AG08396 (cell line): ENCODE results near the gene F2.

ENCODE experiments used
- DNase-seq: peaks from one replicate; pipeline ENCODE4 v3.0.0; 2012; ENCODE audit warnings: low spot score, mixed read lengths

F2 gene

DNA sequence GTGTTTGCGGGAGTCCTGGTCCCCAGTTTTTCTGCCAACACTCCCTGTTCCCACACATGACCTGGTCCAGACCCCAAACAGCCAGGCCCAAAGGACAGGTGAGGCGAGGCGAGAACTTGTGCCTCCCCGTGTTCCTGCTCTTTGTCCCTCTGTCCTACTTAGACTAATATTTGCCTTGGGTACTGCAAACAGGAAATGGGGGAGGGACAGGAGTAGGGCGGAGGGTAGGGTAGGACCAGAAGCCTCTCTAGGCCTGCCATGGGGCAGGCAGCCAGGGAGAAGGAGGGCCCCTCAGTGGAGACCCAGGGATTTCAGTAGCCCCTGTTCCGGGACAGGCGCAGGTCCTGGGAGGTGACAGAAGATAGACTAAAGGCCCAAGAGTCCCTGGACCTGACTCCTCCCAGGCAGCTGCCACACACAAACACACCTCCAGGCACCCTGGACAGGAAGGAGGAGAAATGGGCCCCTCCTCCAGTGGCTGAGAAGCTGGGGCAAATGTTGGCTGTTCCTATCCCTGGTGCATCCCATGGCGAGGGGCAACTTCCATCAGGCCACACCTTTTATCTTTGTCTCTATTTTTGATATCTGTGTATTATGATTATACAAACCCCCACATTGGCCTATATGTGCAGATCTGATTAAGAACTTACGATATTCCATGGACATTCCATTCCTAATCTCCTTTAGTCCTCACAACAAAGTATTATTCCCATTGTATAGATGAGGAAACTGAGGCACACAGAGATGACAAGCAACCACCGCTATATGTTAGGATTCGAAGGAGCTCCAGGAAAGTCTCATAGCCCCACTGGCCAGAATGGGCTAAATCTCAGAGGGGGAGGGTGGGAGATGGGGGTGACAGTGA is 626 bp upstream of the F2 start:
- DNase-seq = no peak

GRCh38 chr11:46719543-46720218 is 668 bp downstream of the F2 start:
- no peak for DNase-seq

DNA sequence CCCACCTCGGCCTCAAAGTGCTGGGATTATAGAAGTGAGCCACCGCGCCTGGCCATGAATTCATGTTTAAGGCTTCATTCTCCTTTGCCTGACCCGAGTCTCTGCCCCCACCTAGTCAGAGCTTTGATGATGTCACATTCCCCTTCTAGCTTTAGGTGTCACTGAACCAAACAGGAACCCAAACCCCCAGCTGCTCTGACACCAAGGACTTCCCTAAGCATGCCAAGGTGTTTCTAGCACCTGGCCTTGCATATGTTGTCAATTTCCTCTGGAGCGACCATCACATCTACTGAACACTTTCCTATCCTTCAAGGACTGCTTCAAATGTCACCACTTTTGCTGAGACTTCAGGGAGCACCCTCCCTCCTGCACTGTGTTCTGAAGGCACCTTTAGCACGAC is 2.3 kb downstream of the F2 start:
- no peak for DNase-seq

DNA sequence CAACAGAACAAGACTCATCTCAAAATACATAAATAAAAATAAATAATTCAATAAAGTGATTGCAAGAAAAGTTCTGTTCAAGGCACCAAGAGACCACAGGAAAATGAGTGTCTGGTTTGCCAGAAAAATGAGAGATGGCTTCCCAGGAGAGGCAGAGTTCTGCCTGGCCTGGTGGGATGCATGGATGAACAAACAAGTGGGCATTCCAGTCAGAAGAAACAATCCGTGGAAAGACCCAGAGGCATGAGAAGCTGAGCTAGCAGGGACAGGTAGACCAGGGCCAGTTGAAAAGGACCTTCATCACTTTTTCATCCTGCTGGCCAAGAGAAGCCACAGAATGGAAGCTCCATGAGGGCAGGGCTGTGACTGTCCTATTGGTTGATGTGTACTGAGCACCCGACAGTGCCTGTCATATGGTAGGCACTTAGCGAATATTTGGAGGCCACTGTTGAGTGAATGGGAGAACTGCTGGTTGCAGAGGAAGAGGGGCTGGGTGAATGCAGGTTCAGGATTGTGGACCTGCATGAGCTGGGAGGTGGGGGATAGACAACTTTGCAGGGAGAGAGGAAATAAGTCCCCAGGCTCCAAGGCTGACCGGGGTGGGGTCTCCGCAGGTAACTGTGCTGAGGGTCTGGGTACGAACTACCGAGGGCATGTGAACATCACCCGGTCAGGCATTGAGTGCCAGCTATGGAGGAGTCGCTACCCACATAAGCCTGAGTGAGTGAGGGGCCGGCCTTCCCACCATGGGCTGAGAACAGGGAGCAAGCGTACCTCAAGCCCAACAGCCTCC is 3.7 kb downstream of the F2 start:
- DNase-seq = no peak

- DNase-seq = no peak
Measured at GRCh38 chr11:46723359-46723680, 4.3 kb downstream of the F2 start.

DNA sequence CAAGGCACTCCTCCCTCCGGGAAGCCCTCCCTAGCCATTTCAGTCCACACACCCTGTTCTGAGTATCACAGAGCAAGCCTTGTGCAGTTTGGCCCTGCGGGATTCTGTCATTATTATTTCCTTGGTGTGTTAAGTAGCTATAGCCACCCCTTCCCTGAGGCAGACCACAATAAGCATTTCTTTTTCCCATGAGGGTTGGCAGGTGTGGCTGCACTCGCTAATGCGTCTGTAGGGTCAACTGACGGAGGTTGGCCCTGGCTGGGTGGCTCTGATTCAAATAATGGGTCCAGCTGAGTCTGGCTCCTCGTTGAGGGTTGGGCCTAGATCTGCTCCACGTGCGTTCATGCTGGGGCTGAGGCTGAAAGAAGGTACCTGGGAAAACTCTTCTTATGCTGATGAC is 5.1 kb downstream of the F2 start:
- DNase-seq = no peak

- no peak for DNase-seq
Measured at GRCh38 chr11:46725338-46726205, 6.6 kb downstream of the F2 start.

GRCh38 chr11:46726206-46726862 is 7.3 kb downstream of the F2 start:
- DNase-seq = no peak

GRCh38 chr11:46727952-46728658 is 9.1 kb downstream of the F2 start:
- no peak for DNase-seq

DNA sequence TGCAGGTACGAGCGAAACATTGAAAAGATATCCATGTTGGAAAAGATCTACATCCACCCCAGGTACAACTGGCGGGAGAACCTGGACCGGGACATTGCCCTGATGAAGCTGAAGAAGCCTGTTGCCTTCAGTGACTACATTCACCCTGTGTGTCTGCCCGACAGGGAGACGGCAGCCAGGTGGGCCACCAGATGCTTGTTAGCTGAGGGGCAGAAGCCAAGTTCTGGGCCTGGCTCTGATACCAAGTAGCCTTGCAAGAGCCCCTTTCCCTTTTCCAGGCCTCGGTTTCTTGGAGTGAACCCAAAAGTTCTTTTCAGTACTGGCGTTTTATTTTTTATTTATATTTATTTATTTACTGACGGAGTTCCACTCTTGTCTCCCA is 9.6 kb downstream of the F2 start:
- DNase-seq = no peak

DNA sequence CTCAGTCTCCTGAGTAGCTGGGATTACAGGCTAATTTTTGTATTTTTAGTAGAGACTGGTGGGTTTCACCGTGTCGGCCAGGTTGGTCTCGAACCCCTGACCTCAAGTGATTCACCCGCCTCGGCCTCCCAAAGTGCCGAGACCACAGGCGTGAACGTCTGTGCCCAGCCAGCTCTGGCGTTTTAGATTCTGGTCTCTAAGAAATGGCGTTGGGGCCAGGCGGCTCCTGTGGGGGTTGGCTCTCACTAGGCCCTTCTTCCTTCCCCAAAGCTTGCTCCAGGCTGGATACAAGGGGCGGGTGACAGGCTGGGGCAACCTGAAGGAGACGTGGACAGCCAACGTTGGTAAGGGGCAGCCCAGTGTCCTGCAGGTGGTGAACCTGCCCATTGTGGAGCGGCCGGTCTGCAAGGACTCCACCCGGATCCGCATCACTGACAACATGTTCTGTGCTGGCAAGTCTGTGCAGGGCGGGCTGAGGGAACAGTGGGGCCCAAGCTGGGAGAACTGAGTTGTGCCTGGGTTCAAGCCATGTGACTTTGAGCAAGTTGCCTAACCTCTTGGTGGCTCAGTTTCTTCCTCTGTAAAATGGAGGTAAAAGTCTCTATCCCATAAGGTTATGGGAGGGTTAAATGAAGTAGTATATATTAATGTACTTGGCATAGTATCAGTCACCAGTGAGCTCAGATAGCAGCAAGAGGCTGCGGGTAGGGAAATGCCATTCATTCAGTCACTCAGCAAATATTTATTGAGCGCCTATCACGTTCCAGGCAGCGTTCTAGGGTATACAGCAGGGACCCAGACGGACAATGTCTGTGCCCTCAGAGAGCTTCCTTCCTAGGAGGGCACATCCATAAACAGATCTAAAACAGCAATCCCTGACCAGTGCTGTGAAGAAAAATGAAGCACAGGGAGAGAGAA is 10.4 kb downstream of the F2 start:
- no peak for DNase-seq

- DNase-seq = no peak
Measured at GRCh38 chr11:46731545-46731944, 12.5 kb downstream of the F2 start.

DNA sequence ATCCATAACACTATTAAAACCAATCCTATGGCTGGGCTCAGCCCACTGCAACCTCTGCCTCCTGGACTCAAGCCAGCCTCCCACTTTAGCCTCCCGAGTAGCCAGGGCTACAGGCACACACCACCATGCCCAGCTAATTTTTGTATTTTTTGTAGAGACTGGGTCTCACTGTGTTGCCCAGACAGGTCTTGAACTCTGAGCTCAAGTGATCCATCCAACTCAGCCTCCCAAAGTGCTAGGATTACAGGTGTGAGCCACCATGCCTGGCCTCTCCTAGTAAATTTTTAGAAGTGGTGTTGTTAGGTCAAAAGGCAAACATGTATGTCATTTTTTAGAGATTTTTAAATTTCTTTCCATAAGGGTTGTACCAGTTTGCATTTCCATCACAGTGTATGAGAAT is 14.2 kb downstream of the F2 start:
- no peak for DNase-seq

DNA sequence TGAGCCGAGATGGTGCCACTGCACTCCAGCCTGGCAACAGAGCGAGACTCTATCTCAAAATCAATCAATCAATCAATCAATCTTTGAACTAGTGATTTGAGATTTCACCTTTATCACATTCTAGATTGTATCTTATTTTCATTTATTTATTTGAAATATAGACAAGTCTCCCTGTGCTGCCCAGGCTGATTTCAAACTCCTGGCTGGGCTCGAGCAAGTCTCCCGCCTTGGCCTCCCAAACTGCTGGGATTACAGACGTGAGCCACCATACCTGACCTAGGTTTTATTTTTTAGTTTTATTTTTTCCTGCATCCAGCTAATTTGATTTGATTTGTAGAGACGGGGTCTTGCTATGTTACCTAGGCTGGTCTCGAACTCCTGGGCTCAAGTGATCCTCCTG is 17.1 kb downstream of the F2 start:
- no peak for DNase-seq

GRCh38 chr11:46736615-46737014 is 17.6 kb downstream of the F2 start:
- no peak for DNase-seq

- no peak for DNase-seq
Measured at GRCh38 chr11:46737699-46738098, 18.7 kb downstream of the F2 start.

DNA sequence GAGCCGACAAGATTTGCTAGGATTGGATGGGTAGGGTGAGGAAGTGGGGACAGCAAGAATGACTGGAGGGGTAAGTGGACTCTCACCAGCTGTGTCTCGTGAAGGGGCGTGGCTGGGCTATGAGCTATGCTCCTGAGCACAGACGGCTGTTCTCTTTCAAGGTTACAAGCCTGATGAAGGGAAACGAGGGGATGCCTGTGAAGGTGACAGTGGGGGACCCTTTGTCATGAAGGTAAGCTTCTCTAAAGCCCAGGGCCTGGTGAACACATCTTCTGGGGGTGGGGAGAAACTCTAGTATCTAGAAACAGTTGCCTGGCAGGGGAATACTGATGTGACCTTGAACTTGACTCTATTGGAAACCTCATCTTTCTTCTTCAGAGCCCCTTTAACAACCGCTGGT is 19.9 kb downstream of the F2 start:
- DNase-seq = no peak

- no peak for DNase-seq
Measured at GRCh38 chr11:46741600-46742484, 22.8 kb downstream of the F2 start.

DNA sequence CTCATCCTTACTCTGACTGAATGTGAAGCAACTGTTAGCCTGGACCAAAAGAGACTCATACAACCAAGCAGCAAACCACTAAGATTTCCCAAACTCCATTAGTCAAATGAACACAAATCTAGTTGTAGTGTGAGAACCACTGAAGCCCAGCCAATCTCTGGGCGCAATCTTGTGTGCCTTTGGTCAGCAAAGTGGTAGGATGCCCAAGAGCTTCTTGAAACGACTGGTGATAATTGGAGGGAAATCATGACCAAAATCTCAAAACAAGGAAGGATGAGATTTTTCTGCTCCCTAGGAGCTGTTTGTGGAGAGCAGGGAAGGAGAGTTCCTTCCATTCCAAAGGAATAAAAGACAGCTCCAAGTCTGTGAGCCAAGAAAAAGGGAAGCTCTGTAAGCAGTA is 24.0 kb downstream of the F2 start:
- no peak for DNase-seq
